ENCODE results near the gene CALCOCO1.

- no peak for TF ChIP-seq GATA2 (IDR thresholded peaks at IDR 0.05; ENCODE audit: low read depth, low read length)
- TF ChIP-seq GATA3 (IDR thresholded peaks at IDR 0.05; ENCODE audit: low read depth, low read length) = no peak
These were observed 1.4 kb downstream of the CALCOCO1 start for GRCh38 chr12:53725824-53726223.
